HG02763 (cell line): ENCODE data around the gene ZNF267.
"Not testable (repeated sequence)": the region's sequence is repeated elsewhere in the genome, so short reads cannot be mapped to it uniquely, and the experiment has no call there.

ENCODE experiments used
- ATAC-seq: cut with Tn5 transposase; IDR thresholded peaks from one replicate; pipeline ENCODE4 v1.9.1; 2021; ENCODE audit warnings: mild to moderate bottlenecking, moderate library complexity; ENCODE audit not compliant: unreplicated experiment

ZNF267 gene

DNA sequence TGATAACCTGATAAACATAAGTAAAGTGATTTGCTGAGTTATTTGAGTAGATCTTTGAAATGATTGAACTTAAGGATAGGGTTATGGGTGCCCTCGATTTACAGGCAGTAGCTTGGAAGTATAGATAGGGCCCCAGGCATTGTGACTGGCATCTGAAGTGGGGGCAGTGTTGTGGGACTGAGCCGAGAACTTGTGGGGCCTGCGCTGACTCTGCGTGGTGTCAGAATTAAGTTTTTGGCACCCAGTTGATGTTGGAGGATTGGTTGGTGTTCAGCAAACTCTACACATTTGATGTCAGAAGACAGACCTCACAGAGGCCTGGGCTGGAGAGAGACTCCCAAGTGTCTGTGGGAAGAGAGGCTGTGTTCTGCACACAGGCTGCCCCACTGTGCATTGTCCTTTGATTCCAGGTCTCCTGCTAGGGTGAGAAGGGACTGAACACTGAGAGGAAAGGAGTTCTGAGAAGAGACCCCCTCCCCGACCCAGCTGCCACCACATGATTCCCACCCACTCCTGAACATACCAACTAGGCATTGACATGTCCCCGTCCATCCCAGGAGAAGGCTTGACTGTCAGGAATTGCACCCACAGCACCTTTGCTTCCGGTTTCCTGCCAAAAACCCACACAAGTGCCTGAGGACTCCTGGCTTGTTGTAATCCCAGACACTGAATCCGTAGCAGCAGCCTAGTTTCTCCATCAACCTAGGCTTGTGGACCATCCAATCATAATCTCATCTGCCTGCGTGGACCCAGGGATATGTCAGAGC, 4.5 kb downstream of the ZNF267 start:
- ATAC-seq: no peak

DNA sequence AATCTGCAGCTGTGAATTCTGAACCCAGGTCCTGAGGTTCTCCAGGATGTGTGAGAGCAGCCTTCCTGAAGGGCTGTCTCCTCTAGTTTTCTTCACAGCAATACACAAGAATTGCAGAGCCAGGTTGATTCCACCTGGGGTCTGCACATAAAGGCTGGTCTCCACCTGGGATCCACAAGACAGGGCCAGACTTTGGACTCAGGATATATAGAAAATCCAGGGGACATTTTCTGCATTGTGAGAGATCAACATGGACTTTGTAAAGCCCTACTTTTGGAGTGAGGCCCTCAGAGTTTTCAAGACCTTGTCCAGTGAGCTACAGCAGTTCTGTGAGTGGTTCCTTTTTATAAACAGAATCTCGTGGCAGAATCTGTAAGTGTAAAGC, 6.3 kb downstream of the ZNF267 start:
- no peak for ATAC-seq

DNA sequence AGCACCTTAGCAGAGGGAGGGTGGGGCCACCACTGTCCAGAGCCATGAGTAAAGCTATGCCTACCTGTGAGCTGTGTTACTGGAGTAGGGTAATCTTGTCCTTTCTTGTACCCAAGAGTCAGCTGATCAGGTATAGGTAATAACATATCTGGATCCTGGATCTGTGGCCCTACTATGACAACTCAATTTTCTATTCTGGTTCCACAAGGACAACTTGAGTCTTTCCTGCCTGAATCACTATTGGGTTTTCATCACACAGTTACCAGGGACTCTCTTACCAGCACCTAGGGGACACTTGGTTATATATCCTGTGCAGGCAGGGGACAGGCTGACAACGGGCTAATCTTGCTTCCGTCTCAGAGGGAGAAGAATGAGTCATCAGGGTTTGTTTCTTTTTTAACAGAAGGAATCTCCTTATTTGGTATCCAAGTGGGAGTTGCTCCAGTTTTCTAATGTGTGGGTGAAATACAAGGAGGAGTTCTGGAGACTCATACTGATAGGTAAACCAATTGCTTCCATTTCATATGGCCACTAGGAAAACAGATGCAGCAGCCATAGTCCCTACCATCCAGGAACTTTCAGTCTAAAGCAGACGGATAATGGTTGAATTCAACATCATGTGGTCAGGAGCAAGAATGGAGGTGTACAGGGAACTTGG, 6.8 kb downstream of the ZNF267 start:
- no peak for ATAC-seq

DNA sequence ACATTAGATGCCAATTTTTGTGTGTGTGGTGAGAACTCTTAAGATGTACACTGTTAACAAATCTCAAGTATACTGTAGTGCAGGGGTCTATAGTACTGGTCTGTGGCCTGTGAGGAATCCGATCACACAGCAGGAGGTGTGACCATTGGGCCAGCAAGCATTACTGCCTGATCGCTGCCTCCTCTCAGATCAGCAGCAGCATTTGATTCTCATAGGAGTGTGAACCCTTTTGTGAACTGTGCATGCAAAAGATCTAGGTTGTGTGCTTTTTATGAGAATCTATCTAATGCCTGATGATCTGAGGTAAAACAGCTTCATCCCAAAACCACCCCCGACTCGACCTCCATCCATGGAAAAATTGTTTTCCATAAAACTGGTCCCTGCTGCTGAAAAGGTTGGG, 12.6 kb downstream of the ZNF267 start:
- no peak for ATAC-seq

DNA sequence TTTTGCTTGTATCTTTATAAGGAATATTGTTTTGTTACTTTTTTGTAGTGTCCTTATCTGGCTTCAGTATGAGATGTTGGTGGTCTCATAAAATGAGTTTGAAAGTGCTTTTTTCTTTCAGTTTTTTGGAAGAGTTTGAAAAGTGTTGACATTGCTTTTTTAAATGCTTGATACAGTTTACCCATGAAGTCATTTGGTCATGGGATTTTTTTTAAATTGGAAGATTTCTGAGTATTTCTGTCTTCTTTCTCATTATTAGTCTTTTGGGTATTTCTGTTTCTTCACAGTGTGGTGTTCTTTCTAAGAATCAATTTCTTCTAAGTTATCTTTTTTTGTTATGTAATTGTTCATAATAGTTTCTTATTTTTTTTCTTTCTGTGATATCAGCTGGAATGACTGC, 15.1 kb downstream of the ZNF267 start:
- no peak for ATAC-seq

DNA sequence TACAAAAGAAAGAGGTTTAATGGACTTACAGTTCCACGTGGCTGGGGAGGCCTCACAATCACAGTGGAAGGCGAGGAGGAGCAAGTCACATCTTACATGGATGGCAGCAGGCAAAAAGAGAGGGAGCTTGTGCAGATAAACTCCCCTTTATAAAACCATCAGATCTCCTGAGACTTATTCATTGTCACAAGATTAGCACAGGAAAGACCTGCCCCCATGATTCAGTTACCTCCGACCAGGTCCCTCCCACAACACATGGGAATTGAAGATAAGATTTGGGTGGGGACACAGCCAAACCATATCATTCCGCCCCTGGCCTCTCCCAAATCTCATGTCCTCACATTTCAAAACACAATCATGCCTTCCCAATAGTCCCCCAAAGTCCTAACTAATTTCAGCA, 18.5 kb downstream of the ZNF267 start:
- not testable (repeated sequence) for ATAC-seq

DNA sequence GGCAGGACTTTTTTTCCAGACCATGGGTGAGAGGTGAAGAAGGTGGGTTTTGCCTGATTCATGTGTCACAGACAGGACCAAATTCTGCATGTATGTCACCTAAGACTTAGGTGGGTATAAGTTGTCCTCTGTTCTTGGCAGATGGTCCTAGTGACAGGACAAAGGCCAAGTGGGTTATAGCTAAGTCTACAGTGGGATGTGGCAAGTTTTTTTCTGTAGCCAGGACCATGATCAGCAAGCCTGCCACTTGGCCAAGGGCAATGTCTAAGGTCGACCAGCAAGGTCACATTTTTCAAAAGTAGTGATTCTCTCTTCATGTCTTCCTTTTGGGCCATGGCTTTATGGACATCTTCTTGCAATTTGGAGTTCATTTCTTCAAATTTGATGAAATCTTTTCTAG, 20.2 kb downstream of the ZNF267 start:
- ATAC-seq: no peak

DNA sequence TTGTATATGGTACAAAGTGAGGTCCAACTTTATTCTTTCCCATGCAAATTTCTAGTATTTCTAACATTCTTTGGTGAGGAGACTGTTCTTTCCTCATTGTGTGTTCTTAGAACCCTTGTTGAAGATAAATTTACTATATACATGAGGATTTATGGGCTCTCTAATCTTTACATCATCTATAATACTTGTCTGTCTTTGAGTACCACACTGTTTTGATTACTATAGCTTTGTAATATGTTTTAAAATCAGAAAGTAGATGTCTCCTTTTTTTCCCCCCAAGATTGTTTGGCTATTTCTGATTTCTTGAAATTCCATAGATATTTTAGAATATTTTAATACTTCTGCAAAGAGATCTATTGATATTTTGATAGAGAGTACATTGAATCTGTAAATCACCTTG, 23.7 kb downstream of the ZNF267 start:
- ATAC-seq: no peak

DNA sequence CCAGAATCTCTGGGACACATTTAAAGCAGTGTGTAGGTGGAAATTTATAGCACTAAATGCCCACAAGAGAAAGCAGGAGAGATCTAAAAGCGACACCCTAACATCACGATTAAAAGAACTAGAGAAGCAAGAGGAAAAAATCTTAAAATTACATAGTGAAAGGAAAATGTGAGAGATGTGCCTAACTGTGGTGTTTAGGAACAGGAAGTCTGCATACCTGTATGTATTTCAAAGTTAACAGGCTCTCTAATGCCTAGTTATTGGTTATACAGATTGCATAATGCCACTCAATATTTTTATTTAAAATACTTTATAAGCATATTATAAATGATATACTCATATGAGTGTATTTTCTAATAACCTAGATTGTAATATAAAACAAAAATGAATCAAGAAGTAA, 25.9 kb downstream of the ZNF267 start:
- no peak for ATAC-seq

DNA sequence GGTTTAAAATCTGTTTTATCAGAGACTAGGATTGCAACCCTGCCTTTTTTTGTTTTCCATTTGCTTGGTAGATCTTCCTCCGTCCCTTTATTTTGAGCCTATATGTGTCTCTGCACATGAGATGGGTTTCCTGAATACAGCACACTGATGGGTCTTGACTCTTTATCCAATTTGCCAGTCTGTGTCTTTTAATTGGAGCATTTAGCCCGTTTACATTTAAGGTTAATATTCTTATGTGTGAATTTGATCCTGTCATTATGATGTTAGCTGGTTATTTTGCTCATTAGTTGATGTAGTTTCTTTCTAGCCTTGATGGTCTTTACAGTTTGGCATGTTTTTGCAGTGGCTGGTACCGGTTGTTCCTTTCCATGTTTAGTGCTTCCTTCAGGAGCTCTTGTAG, 31.0 kb downstream of the ZNF267 start:
- not testable (repeated sequence) for ATAC-seq

DNA sequence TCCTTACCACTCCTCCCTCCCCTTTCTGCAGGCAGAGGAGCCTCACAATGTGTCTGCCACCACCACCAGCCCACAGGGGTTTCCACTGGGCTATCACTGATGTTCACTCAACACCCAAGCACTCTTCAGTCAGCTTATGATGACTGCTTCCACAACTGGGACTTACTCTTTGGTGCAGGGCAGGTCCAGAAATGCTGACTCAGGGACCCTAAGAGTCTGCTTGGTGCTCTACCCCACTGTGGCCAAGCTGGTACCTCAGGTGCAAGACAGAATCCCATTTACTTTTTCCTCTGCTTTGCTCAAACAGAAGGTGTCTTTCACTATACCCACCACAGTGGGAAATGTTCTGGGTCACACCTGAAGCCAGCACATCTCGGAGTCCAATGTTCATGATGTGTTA, 40.1 kb downstream of the ZNF267 start:
- ATAC-seq: no peak

DNA sequence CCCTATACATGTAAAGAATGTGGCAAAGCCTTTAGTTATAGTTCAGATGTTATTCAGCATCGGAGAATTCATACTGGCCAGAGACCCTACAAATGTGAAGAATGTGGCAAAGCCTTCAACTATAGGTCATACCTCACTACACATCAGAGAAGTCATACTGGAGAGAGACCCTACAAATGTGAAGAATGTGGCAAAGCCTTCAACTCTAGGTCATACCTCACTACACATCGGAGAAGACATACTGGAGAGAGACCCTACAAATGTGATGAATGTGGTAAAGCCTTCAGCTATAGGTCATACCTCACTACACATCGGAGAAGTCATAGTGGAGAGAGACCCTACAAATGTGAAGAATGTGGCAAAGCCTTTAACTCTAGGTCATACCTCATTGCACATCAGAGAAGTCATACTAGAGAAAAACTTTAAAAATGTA, 42.5 kb downstream of the ZNF267 start:
- ATAC-seq: no peak

DNA sequence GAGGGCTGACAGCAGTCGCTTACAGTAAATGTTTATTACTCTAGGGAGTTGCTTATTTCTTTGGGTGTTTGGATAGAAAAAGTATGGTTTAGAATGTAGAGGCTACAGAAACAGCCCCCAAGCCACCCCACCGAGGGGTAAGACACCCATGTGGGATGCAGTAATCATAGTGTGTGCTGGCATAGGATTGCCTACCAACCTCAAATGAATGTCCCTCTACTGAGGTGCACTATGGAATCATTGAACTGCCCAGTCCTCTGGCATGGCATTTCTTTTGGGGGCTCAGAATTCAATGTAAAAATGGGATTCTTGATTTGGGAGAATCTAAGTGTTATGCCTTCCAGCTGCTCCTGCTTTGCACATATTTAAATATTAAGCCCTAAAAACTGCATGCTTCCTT, 46.8 kb downstream of the ZNF267 start:
- no peak for ATAC-seq

DNA sequence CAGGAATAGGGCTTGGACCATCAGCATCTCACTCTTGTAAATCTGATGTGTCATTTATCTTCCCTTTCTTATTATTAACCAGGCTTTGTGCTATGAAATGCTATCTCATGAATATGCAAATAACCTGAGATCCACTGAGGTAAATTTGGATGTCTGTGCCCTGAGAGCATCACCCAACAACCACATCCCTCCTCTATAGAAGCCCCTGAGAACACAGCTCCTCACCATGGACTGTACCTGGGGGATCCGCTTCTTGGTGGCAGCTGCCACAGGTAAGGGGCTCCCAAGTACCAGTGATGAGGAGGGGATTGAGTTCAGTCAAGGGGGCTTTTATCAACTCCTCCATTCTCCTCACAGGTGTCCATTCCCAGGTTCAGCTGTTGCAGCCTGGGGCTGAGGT, 78.2 kb downstream of the ZNF267 start:
- not testable (repeated sequence) for ATAC-seq

DNA sequence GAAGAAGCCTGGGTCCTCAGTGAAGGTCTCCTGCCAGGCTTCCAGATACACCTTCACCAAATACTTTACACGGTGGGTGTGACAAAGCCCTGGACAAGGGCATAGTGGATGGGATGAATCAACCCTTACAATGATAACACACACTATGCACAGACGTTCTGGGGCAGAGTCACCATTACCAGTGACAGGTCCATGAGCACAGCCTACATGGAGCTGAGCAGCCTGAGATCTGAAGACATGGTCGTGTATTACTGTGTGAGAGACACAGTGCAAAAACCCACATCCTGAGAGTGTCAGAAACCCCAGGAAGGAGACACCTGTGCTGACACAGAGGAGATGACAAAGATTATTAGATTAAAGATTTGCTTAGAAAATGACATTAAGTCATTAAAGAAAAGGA, 78.6 kb downstream of the ZNF267 start:
- not testable (repeated sequence) for ATAC-seq

DNA sequence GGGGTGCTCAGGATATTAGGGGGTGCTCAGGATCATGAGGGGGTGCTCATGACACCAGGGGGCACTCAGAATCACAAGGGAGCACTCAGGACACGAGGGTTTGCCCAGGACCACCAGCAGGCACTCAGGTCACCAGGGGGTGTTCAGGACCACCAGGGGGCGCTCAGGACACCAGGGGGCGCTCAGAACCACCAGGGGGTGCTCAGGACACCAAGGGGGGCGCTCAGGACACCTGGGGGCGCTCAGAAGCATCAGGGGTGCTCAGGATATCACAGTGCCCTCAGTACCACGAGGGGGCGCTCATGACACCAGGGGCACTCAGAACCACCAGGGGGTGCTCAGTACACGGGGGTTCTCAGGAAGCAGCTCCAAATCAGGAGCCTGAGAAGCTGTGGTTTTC, 82.6 kb downstream of the ZNF267 start:
- not testable (repeated sequence) for ATAC-seq

DNA sequence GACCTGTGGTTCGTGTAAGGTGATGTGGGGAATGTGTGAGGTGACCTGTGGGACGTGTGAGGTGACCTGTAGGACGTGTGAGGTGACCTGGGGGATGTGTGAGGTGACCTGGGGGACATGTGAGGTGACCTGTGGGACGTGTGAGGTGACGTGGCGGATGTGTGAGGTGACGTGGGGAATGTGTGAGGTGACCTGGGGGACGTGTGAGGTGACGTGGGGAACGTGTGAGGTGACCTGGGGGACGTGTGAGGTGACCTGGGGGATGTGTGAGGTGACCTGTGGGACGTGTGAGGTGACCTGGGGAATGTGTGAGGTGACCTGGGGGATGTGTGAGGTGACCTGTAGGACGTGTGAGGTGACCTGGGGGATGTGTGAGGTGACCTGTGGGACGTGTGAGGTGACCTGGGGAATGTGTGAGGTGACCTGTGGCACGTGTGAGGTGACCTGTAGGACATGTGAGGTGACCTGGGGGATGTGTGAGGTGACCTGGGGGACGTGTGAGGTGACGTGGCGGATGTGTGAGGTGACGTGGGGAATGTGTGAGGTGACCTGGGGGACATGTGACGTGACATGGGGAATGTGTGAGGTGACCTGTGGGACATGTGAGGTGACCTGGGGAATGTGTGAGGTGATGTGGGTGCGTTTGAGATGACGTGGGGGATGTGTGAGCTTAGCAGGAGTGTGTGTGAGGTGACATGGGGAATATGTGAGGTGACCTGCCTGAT, 86.7 kb downstream of the ZNF267 start:
- ATAC-seq: not testable (repeated sequence)
